T-helper 1 cell treated with Interleukin-12 subunit alpha and Interleukin-12 subunit beta and Interleukin-4 antibody, amounts not matched to agents 30 ng/mL and 1 ng/mL, for 36 hours (primary cell): ENCODE measurements around the gene OSBP. TPM values are rescaled to one million over a fixed set of nuclear protein-coding genes. Genes with fewer than 3 reads are reported as not detected.

Source experiments
- intact Hi-C: fragments of 100-400 bp; cut with micrococcal nuclease; formaldehyde crosslinking; loops from one replicate; pipeline ENCODE4 v1.15.1; 2024
- total RNA-seq: library from RNA; stranded (reverse); gene quantifications from 2 replicates; pipeline ENCODE4 v1.2.3, GENCODE V29; 2022

OSBP gene
- total RNA-seq, 1 donor from 2014 or later: 39.8 TPM

DNA sequence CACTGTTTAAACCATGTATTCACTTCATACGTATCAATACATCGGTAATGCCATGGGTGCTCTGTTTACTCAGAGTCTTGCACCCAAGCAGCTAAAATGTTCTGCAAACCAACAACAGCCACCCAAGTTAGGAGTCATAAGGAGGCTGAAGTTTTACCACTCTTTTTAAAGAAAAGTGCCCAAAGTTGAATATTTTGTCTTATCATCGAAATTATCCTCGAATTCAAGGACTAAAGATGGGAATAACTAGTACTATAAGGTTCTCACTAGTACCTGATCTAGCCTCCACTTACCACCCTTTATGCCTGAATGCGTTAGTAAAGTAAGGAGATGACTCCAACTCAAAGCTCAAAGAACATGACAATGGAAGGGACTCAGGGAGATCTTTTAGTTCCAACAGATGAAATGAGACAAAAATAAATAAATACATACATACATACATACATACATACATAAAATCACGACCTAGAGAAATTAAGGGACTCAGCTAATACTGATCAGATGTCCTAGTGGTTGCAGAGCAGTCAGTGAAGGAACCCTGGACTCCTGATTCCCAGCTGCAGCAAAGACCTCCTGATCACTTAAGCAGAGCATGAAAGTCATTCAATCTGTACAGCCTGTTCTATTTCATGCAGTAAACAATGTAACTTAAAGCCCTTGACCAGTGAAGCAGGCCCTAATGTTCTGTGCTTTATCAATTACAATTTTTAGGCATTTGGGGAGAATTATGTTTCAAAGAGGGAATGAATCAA lies 7.7 kb downstream of the OSBP start:
- intact Hi-C loops: no loop called here

DNA sequence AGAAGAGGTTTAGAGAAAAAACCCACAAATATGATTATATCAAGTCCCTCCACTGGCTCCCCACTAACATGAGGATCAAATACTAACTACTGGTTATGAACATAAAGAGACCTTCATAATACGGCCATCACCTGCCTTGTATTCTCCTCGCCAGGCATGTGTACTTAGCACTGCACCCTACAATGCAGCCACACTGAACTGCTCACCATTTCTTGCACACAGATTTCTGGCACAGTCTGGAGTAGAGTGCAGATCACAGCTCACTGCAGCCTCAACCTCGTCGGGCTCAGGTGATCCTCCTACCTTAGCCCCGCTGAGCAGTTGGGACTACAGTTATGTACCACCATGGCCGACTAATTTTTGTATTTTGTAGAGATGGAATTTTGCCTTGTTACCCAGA lies 13.1 kb downstream of the OSBP start:
- intact Hi-C loops: no loop called here

DNA sequence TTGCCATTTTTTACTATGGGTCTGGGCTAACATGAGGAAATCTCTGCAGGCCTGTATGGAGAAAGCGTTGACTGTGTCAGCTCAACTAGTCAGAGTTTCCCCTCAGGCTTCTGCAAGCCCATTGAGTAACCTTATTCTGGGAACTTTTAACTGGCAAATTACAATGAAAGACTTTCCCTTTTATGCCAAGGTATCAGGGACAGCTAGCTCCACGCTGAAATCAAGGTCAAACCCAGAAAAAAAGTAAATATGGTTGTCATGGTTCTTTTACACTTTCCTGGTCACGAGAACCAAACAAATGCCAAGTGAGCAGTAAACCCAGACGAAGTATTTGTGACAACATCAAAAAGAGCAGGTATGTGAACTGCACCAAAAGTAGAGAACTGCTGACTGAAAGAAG lies 13.8 kb downstream of the OSBP start:
- intact Hi-C loops: no loop called here

DNA sequence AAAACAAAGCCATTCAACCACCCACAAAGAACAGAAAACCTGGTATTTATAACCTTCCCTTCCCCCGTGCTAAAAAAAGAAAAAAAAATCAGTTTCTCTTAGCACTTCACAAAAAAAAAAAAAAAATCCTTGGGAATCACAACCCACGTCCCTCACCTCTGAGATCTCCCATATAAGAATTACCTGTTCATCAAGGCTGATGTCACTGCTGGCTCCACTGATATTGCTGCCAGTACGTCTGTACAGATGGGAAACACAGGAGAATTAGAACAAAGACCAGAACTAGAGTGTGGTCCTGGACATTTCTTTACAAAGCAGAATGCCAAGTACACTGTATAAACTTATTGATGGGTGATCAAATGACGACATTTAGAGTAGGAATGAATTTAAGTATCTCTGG lies 14.9 kb downstream of the OSBP start:
- intact Hi-C loops: no loop called here

DNA sequence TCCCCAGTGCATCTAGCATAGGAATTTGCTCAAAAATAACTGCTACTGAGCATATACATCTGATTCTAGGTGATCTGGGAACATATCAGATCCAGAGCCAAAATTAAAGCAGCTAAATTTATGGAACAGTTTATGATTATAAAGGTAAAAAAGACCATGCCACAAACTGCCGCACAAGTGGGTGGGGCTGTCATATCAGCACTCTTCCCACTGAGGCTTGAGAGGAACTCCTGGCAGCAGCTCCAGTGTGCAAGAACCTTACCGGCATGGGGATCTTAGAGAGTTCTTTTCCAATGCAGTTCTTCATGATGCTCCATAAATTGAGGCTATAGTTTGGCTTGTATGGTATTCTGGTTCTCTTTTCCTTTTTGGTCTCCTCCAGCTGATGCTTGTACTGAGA lies 15.3 kb downstream of the OSBP start:
- intact Hi-C loops: no loop called here

DNA sequence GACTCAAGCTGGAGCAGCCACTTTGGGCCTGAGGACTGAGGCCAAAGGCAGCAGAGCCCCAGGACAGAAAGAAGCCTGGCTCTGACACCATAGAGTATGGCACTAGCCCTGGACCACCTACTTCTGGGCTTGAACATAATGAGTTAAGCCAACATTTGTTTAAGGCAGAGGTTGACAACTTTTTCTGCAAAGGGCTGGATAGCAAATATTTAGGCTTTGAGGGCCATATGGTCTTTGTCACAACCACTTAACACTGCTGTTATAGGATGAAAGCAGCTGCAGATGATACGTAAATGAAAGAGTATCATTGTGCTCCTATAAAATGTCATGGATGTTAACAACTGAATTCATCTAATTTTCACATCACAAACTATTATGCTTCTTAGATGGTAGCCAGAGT lies 16.6 kb downstream of the OSBP start:
- intact Hi-C loops: no loop called here

DNA sequence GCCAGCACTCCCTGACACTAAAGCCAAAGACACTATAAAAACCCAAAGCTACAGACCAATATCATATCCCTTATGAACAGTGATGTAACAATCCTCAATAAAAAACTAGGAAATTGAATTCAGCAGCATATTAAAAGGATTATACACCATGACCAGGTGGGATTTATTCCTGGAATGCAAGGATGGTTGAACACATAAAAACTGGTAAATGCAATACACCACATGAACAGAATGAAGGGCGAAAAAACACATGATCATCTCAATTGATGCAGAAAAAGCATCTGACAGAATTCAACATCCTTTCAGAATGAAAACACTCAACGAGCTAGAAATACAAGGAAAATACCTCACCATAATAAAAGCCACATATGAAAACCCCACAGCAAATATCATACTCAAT lies 31.3 kb downstream of the OSBP start:
- intact Hi-C loops: no loop called here

DNA sequence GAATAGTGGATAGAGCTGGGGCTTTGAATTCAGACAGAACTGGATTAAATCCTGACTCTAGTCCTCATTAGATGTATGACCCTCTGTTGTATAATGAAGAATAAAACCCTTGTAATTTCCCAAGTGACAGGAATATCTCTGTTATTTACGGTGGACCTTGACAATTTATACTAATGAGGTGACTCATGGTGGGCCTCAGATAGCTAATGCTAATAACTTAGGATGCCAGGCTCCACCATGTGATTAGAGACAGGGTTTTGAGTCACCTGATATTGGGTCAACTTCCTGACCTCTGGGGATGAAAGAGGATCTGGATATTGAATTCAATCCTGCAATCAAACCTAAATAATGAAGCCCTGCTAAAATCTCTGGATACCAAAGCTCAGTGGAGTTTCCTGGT lies 33.6 kb downstream of the OSBP start:
- intact Hi-C loops: no loop called here

DNA sequence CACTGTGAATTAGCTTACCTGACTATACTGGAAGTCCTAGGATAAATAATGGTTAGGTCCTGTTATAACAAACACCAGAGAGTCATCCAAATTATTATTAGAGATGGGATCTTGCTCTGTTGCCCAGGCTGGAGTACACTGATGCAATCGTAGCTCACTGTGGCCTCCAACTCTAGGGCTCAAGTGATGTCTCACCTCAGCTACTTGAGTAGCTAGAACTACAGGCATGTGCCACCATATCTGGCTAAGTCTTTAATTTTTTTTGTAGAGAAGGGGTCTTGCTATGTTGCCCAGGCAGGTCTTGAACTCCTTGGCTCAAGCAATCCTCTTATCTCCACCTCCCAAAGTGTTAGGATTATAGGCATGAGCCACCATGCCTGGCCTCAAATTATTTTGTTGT lies 37.2 kb downstream of the OSBP start:
- intact Hi-C loops: no loop called here

DNA sequence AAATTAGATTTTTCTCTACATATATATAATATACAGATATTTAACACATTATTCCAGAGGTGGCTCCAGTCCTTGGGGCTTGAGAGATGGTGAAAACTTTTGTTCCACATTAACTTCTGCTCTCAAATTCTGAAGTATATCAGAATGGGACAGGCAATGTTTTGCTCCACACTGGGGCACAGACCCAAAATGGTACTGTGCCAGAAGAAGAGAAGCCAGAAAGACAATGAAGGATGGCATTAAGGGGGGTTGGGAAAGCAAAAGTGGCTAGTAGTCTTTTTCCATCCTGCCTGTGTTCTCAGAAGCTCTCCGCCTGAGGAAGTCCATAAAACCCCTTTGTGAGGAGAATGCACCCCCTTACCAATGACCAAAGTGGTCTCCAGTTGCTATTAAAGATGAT lies 40.1 kb downstream of the OSBP start:
- intact Hi-C loops: no loop called here

DNA sequence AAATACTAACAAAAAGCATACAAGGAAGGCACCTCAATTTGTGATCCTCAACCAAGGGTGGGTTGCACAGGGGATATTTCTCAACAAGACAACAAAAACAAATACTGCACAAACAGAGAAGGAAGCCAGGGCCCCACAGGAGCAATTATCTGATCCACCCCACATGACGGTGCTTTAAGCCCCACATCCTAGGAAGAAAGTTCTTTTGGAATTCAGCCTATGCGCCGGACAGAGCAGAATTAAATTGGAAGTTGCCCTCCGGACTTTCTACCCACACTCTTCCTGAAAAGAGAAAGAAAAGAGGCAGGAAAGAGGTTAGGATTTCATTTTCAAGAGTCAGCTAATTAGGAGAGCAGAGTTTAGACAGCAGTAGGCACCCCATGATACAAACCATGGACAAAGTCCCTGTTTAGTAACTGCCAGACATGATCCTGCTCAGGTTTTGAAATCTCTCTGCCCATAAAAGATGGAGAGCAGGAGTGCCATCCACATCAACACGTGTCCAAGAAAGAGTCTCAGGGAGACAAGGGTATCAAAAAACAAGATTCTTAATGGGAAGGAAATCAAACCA lies 40.6 kb downstream of the OSBP start:
- intact Hi-C loops: no loop called here

DNA sequence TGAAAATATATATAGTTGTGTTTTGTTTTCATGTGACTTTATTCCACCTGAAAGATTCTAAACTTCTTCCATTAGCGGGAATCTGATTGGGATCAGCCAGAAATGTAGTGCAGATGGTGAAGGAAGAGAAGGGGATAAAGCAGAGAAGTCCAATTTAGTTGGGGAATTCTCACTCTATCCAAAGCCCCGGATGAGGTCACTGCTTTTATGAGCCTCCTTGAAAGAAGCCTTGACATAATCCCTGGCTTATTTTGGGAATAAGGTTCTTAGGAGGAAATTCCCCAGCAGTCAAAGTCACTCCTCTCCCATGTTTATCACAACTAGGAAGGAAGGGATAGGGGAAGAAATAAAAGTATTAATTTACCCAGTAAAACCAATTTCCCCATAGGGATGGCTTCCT lies 41.1 kb downstream of the OSBP start:
- intact Hi-C loops: no loop called here

DNA sequence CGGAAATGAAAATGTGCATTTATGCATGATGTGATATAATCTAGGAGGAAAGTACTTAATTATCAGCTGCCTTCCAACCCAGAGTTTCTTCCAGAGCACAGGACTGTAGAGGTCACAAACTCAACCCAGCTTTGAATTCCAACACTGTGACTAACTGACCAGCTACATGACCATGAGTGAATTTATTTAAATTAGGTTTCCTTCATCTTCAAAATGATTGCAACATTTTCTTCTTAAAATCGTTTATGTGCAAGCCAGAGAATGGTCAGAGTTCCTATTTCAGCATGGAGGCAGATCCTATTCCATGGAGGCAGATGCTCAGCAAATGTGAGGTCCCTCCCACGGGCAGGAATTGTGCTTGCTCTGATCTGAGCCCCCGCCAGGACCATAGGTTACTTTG lies 42.4 kb downstream of the OSBP start:
- intact Hi-C loops: no loop called here

DNA sequence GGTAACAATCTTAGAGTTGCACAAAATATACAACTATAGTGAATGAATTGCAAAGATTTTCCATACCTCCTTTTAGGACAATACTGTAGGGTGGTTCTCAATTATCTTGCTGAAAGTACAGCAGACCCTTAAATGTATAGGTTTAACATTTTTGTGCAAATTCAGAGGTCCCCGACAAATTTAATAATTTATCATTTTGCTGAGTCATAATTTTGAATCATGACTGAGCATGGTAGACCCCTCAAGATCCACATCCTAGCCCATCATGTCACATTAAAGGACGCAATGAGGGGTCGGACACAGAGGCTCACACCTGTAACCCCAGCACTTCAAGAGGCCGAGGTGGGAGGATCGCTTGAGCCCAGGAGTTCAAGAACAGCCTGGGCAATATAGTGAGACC lies 43.5 kb downstream of the OSBP start:
- intact Hi-C loops: no loop called here

DNA sequence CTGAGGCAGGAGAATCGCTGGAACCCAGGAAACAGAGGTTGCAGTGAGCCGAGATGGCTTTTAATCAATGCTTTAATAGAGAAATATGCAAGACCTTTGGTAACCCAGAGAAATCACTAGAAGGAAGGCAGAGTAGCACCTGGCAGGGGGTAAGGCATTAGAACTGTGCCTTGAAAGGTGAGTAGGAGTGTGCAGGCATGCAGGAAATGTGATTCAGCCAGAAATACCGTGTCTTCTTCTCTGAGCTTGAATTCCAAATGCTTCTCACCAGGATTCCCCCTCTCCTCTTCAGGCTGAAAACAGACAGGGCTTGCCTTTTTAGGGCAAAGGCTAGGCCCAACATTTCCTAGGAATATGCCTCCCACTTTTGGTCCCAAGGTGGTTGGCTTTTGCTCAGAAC lies 53.3 kb downstream of the OSBP start:
- intact Hi-C loops: loop anchor here (5.0 to 10.0 kb wide), 2 partner anchors 885 to 1847 kb away; partner anchors contain the start of genes MED19 and TMX2

DNA sequence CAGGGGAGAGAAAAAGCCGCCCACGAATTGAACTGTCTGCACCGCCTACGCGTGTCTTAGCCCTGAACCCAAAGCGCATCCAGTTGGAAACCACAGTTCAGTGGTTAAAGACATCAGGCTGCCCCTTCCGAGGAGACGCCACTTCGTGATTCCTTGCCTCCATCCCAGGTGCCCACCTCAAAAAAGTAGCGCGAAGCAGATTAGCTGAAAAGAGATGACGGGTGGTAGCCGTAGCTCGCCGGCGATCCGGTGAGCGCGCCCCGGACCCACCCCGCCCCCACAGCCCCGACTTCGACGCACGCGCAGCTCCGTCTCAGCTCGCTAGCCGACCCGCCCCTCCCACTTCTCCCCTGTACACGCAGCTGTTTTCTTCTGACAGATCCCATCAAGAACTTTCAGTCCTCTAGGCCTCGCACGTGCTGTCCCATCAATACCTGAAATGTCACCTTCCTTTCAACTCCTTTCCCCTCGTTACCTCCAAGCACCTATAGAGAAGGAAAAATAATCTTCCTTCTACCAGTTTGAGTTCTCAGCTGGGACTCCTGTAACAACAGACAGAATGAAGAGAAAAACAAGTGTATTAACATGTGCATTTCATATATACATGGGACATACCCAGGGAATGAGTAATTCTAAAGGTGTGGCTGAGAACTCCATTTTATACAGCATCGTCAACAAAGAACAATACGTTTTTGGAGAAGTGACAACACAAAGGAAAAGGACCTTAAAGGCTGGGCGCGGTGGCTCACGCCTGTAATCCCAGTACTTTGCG lies 54.7 kb downstream of the OSBP start:
- intact Hi-C loops: loop anchor here (1.0 to 10.0 kb wide), 7 partner anchors 11 to 1846 kb away; partner anchors contain the start of genes MED19, MRPL16, OSBP and PATL1

DNA sequence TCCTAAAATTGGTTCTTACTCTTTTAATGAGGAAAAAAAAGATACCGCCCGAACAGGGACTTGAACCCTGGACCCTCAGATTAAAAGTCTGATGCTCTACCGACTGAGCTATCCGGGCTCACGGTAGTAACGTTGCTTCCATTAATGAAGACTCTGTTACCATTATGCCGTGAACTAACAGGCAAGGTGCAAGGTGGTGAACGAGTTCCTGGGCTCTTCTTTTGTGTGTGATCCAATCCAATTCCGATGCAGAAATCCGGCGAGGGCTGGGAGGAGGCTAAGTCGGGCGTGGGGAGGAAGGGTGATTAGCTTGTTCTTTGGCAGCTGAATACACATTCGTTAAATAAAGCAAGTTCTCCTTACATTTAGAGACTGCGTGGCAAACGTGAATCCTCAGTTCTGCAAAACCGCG lies 55.3 kb downstream of the OSBP start:
- intact Hi-C loops: loop anchor here (1.0 to 10.0 kb wide), 7 partner anchors 10 to 1845 kb away; partner anchors contain the start of genes MED19, MRPL16, OSBP and PATL1

DNA sequence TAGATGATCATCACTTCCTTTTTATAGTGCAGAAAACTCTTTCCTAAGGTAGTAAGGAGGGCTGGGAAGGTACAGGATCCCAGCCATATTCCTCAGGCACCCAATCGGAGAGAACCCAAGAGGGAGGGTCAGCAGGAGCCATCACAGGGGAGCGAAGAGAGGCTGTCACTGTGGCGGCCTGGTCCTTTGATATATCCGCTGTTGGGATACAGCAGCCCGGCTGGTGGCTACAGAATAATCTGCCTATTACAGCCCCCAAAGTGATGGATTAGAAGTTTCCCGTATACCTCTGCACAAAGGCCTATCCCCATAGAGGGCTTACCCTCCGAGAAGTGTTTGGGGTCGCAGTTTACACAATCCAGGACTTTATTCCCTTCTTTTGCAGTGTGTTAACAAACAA lies 55.7 kb downstream of the OSBP start:
- intact Hi-C loops: loop anchor here (1.0 to 10.0 kb wide), 10 partner anchors 10 to 1905 kb away; partner anchors contain the start of genes CCDC86, CLP1, FAM111B and MED19

DNA sequence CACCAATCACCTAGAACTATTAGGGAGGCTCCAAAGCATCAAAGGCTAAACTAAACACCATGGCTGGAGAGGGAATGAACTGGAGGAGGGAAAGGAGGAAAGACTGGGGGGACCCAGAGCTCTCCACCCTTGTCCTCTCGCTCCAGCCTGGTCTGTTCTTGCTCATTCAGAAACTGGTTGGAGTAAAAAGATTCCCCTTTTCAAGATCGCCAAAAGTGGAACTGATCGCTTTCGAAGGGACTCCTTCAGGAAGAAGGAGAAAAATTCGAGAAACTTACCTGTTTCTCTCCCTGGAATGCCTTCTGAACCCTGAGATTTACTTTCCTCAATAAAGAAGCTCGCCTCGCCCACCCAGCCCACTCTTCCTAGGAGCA lies 57.3 kb downstream of the OSBP start:
- intact Hi-C loops: loop anchor here (5.0 to 10.0 kb wide), 3 partner anchors 453 to 1903 kb away; partner anchors contain the start of genes CCDC86, CLP1 and FAM111B

DNA sequence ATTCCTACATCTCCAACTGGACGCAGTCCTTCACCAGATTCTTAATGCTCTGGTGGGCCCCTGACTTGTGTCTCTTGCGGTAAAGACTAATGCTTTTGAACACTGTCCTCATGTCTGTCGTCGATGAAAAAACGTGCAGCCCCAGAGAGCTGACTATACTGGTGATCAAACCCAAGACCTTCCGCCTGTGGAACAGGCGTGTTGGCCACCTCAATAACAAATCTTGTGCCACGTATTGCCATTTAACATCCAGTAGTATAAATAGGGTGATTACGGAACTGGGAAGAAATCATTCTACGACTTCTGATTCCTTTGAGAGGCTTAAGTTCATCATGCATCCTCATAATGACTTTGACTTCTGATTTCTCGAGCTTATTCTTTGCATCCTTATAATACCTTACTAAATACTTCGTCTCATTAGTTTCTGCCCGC lies 58.6 kb downstream of the OSBP start:
- intact Hi-C loops: loop anchor here (5.0 to 10.0 kb wide), 3 partner anchors 452 to 1902 kb away; partner anchors contain the start of genes CCDC86, CLP1 and FAM111B

DNA sequence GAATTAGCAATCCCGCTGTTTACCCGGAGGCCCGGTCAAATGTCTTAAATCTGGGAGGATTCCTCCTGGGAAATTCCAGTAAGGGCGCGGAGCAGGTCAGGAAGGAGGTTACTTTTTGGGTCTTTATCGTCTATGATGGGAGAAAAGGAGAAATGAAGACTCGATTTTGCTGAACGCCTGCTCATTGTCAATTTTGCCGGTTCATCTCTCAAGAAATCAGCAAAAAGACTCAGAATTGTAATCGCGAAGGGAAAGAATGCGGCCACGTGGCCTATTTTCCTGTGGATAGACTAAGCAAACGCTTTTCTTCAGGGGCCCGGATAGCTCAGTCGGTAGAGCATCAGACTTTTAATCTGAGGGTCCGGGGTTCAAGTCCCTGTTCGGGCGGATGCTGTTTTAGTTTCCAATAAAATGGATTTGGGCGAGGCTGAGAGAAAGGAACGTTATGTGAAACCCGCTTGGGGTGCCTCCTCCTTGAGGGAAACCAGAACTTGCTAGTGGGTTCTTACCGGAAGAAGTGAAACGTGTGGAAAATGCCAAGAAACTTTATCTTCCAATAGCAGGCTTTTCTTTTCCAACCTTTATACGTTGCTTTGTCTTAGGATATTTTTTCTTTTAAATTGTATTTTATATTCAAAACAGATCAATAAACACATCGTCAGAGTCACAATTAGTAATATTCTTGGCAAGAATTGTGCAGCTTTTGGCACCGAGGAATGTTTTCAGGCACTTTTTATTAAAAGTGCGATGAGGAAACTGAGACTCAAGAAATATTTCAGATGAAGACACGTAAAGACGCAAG lies 59.3 kb downstream of the OSBP start:
- intact Hi-C loops: loop anchor here (5.0 to 10.0 kb wide), 3 partner anchors 452 to 1902 kb away; partner anchors contain the start of genes CCDC86, CLP1 and FAM111B
